ENCODE measurements around the gene CYP2W1.

CYP2W1 gene

GRCh38 chr7:1016577-1017531 is 33.9 kb downstream of the CYP2W1 start:
- no peak for DNase-seq

DNA sequence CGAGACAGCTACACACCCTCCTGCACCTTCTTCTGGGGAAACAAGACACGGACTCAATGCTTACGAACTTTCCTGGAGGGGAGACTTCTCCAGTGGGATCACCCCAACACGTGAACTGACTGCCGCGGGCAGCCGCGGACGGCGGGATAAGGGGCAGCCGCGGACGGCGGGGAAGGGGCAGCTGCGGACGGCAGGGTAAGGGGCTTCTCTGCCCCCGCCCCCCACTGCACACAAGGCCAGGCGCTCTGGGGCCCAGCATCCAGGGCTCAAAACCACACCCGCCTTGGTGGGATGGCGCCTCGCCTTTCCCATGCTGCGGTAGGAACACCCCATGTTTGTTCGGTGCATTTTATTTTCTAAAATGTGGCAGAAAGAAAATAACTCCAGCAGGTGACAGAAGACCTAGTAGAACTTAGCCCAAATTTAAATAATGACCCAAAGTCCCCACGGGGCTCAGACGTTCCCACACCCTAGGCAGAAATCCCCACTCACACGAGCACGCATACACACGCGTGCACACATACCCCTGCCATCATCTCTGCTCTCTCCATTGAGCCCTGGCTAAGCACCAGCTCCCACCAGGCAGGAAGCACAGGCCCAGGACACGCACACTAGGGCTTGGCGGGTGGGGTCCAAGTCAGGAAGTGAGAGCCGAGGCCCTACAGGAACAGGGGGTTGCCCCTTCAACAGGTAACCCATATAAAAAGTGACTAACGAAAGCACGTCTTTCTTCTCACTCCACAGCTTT is 34.8 kb downstream of the CYP2W1 start:
- no peak for DNase-seq

- DNase-seq = no peak
Observed at GRCh38 chr7:1018334-1018695, 35.3 kb downstream of the CYP2W1 start.

DNA sequence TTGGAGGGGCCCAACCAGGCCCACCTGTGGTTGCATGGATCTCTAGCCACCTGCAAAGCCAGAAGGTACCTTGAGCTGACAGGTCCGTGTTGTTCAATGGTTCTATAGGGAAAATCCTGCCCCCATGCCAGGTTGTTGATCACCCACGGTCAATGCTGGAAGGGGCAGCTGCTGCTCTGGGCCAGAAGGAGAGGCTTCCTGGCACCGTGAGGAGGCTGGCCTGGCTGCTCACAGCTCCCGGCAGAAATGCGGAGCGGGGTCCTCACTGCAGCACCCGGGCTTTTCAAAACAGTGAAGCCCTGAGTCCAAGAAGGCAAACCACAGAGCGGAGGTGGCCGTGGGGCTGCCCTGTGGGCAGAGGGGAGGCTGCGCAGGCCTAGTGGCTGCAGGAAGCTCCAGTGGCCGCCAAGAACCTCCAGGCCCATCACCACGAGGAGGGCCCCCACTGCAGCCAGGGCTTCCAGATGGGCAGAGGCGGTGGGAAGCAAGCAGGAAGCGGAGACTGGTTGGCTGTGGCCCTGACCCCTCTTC is 36.3 kb downstream of the CYP2W1 start:
- no peak for DNase-seq

DNA sequence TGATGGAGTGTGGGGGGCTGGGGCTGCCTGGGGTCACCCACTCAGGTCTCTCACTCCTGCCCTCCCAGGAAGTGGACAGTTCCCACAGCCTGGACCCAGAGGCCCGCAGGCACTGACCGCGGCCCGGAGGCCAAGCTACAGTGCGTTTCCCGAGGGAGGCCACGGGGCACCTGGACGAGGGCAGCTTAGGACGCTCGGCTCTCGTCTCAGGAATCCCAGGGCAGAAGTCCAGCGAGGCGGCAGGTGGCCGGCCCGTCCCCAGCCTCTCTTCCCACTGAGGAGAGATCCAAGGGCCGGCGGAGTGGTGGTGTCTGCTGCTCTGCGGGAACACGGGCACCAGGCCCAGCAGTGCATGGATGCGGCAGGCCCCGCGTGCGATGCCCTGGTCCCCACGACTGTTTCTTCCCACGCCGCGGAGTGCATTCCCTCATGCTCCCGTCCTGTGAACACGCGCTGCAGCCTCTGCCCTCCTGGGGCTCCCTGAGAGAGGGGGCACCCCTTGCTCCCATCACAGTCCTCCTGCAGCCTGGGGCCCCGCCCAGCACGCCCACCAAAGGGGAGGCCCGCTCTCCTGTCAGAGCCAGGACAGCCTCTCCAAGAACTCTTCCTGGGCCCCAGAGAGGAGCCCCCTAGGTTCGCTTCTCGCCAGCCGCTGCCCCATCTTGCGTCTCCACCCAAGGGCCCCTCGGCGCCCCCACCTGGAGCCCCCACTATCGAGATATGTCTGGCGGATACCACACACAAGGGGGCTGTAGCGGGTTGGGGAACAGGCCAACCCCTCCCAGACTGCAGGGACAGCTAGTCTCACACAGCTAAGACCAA is 37.0 kb downstream of the CYP2W1 start:
- no peak for DNase-seq

DNA sequence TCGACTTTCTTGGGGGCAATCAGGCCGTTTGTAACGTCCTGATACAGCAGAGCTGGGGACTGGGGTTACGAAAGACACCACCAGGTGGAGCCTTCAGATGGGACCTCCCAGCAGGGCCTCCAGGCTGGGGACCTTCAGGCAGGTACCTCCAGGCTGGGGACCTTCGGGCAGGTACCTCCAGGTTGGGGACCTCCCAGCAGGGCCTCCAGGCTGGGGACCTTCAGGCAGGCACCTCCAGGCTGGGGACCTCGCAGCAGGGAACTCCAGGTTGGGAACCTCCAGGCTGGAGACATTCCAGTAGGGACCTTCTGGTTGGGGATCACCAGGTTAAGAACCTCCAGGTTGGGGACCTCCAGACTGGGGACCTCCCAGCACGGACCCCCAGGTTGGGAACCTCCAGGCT is 37.9 kb downstream of the CYP2W1 start:
- no peak for DNase-seq

- no peak for DNase-seq
Observed at GRCh38 chr7:1021366-1021765, 38.4 kb downstream of the CYP2W1 start.

- no peak for DNase-seq
Observed at GRCh38 chr7:1021931-1022330, 39.0 kb downstream of the CYP2W1 start.

GRCh38 chr7:1022356-1022755 is 39.4 kb downstream of the CYP2W1 start:
- DNase-seq = no peak

GRCh38 chr7:1022801-1023465 is 40.0 kb downstream of the CYP2W1 start:
- no peak for DNase-seq

GRCh38 chr7:1024331-1024841 is 41.4 kb downstream of the CYP2W1 start:
- DNase-seq = peak in 1 of 4 experiments; percentile 18

DNA sequence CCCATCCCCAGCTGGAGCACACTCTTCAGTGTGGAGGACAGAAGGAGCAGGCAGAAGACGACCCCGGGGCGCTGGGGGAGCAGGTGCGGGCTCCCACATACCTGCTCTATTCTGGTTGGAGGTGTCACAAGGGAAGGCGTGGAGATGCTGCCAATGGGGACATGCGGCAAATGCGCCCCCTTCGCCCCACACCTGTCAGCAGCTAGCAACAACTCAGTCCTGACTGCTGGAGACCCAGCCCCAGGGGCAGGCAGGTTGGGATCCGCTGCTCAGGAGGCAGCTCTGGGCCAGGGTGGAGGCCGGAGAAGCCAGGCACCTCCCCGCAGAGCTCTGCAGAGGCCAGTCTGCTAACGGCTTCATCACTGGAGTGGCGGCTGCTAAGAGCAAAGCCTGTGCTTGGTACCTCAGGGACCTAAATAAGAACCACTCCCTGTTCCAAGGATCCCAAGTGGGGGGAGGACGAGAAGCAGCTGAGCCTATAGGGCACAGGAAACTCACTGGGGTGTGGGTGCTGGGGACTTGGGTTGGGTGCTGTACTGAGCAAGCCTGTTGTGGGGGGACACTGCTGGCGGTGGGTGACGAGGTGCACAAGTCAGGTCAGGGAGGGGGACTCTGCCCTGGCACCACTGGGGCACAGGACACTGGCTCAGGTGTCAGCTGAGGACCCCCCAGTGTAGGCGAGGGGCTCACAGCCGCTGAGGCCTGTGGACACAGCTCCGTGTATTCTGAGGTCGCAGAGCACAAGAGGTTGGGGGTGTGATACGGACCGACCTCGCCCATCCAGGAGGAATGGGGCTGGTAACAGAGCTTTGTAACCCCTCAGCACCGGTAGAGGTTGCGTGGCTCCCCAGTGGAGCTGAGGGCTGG is 42.1 kb downstream of the CYP2W1 start:
- DNase-seq = no peak

DNA sequence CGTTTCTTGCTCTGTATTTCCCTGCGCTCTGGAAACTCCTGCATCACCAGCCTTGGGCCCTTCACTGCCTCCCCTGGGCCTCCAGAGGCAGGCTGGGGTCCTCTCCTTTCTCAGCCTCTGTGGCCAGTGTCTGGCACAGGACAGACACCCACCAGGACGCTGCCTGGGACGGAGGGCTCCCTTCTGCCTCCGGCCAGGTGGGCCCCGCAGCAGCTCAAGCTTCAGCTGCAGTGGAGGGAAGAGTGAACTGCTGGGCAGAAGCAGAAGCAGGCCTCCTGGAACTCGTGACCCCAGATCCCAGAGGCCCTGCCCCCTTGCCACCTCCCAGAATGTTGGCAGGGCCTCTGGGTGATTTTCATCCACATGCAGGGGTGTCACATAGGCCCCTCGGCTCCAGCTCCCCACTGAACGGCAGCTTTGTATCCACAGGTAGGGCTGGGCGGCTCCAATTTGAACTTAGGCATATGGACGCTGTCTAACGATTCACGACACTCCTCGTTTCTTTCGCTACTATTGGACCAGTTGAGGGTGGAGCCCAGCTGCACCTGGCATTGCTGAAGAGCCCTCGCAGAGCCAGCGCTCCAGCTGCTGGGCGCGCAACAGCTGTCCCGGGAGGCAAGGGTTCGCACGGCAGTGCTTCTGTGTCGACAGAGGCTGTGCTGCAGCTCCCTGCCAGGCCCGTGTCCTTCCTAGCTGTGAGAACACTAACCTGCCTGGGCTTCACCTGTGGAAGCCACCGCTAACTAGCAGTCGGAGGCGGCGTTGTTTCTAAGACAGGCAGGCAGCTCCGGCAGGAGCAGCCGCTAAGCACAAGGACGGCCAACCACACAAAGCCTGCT is 43.0 kb downstream of the CYP2W1 start:
- no peak for DNase-seq

- DNase-seq = peak in 1 of 4 experiments; percentile 31
Observed at GRCh38 chr7:1026721-1027161, 43.8 kb downstream of the CYP2W1 start.

- peak in 2 of 4 experiments; percentile 27 to 38 for DNase-seq
Observed at GRCh38 chr7:1027242-1028043, 44.5 kb downstream of the CYP2W1 start.

DNA sequence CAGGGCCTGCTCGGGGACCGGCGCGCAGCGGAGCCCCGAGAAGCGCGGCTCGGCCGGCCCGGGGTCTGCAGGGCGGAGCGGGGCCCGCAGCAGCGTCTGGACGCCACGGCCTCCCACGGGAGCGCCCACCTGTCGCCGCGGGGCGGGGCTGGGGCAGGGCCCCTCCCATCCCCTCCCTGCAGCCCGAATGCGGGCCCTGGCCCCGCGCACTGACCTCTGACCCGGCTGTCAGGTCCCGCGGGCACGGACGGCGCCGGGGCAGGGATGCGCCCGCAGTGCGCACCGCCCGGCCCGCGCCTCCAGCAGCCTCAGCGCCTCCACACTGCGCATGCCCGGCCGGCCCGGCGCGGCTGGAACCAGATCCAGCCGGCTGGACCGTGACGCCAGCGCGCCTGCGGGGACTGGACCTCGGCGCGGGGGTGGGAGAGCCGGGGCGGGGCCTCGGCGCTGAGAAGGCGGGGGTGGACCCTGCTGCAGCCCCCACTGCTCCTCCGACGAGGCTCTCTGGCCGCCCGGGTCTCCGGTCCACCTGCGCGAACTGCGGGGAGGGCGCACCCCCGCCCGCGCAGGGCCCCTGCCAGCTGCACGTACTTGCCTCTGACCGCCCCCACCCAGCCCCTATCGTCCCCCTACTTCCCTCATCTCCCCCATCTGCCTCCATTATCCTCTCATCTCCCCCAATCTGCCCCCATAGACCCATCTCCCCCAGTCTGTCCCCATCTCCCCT is 45.2 kb downstream of the CYP2W1 start:
- DNase-seq = peak; percentile 93 to 98 (median 96)

DNA sequence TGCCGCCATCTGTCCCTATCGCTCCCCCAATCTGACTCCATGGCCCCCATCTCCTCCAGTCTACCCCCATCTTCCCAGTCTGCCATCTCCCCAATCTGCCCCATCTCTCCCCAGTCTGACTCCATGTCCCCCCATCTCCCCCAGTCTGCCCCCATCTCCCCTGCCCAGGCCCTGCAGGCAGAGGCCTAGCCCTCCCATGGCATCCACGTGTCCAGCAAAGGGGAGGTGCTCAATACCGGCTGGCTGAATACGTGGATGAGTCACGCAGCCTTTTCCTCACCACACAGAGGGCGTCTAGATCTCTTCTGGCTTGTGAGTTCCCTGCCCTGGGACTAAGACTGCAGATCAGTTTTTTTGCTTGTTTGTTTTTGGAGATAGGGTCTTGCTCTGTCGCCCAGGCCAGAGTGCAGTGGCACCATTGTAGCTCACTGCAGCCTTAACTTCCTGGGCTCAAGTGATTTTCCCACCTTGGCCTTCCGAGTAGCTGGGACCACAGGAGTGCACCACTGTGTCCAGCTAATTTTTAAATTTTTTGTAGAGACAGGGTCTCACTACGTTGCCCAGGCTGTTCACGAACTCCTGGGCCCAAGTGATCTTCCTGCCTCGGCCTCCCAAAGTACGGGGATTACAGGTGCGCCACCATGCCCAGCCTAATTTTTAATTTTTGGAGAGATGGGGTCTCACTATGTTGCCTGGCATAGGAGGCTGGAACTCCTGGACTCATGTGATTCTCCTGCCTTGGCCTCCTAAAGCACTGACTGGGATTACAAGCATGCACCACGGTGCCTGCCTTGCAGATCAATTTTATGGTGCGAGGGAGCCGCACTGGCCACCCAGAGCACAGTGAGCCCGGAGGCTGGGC is 46.0 kb downstream of the CYP2W1 start:
- DNase-seq = peak; percentile 86 to 94 (median 92)

Measured in suppressor macrophage (primary cell).